HepG2 (cell line): ENCODE results near the gene ZBTB46. TPM values are rescaled to one million over a fixed set of nuclear protein-coding genes. Genes with fewer than 3 reads are reported as not detected.

Experiments
- ATAC-seq: fragments of 200-7000 bp; cut with Tn5 transposase; 3 replicates; pipeline ENCODE4 v1.9.1; 2020; ENCODE audit warnings: mild to moderate bottlenecking, moderate library complexity
- BruUV-seq: library from RNA; stranded (reverse); fragments of 400-500 nt; replicated peaks from 2 replicates; lab custom pipeline; 2021; lab: Mats Ljungman, UMichigan
- CTCF ChIA-PET: fragments of 300-600 bp; formaldehyde crosslinking; extraction: SDS; loops from one replicate; lab custom pipeline; 2021; ENCODE audit warnings: low total read pairs, inconsistent platforms, low intra/inter-chr PET ratio; lab: Yijun Ruan, JAX
- POLR2A ChIA-PET: fragments of 350-600 bp; sonication (Branson Sonifier 250); formaldehyde crosslinking; loops from one replicate; lab custom pipeline; 2020; ENCODE audit warnings: antibody characterized with exemption, inconsistent platforms; lab: Yijun Ruan, JAX
- DNase-seq: peaks from one replicate; pipeline ENCODE4 v3.0.0-alpha.2; 2015; ENCODE audit warnings: low spot score
- FAIRE-seq: peaks from 3 replicates; lab custom pipeline; 2011; peaks lifted over from hg19 to GRCh38; lab: Jason Lieb, UNC
- H2AFZ ChIP-seq: one replicate; pipeline ENCODE4 v1.6.1; 2011; ENCODE audit warnings: low read length, inconsistent platforms
- H3K27ac ChIP-seq: fragments of 300-600 bp; 3 replicates; pipeline ENCODE4 v1.8.0; 2011; ENCODE audit warnings: mixed run types, mild to moderate bottlenecking, mixed read lengths, low read length, inconsistent platforms; ENCODE audit not compliant: insufficient read depth; ENCODE audit errors: extremely low read length
- H3K27me3 ChIP-seq, 2 experiments: fragments of 200-600 bp in 1 of 2; 2 replicates in 1 of 2; 3 replicates in 1 of 2; pipeline versions ENCODE4 v1.6.0 to v1.8.0; 2011; ENCODE audit warnings: low read length in 2 of 2, mild to moderate bottlenecking in 2 of 2, moderate library complexity in 2 of 2, inconsistent platforms in 1 of 2; ENCODE audit not compliant: insufficient read depth in 2 of 2, control insufficient read depth in 1 of 2
- H3K36me3 ChIP-seq, 2 experiments: fragments of 200-600 bp in 1 of 2; replicated peaks in 1 of 2; 2 replicates in 1 of 2; 3 replicates in 1 of 2; pipeline versions ENCODE4 v1.5.1 to v1.8.0; 2011; ENCODE audit warnings: low read length in 2 of 2, inconsistent platforms in 1 of 2; ENCODE audit not compliant: insufficient read depth in 2 of 2, control insufficient read depth in 1 of 2
- H3K4me1 ChIP-seq: 2 replicates; pipeline ENCODE4 v1.5.1; 2012; ENCODE audit warnings: low read length, inconsistent platforms; ENCODE audit not compliant: insufficient read depth
- H3K4me2 ChIP-seq: 2 replicates; pipeline ENCODE4 v1.6.0; 2011; ENCODE audit warnings: low read depth, low read length, inconsistent platforms
- H3K4me3 ChIP-seq, 3 experiments: fragments of 200-600 bp in 1 of 3; sonication (generic), shearing (Covaris generic) in 1 of 3; replicated peaks in 1 of 3; 2 replicates each; pipeline ENCODE4 v1.5.1; 2011 to 2016; ENCODE audit warnings: low read length in 3 of 3, inconsistent platforms in 2 of 3, low read depth in 2 of 3, mild to moderate bottlenecking in 2 of 3, control low read depth in 1 of 3, mixed read lengths in 1 of 3; ENCODE audit not compliant: insufficient read depth in 1 of 3
- H3K79me2 ChIP-seq: one replicate; pipeline ENCODE4 v1.6.1; 2011; ENCODE audit warnings: low read length, inconsistent platforms; ENCODE audit not compliant: insufficient read depth
- H3K9ac ChIP-seq: 2 replicates; pipeline ENCODE4 v1.6.0; 2011; ENCODE audit warnings: mild to moderate bottlenecking, low read depth, low read length, inconsistent platforms; ENCODE audit not compliant: insufficient read depth
- H3K9me3 ChIP-seq: 2 replicates; pipeline ENCODE4 v1.5.1; 2012; ENCODE audit warnings: mild to moderate bottlenecking, low read length
- H4K20me1 ChIP-seq: 2 replicates; pipeline ENCODE4 v1.6.0; 2011; ENCODE audit warnings: inconsistent platforms, mild to moderate bottlenecking, low read length, moderate library complexity; ENCODE audit not compliant: insufficient read depth
- BCL3 ChIP-seq: sonication (generic); formaldehyde crosslinking; IDR thresholded peaks from 2 replicates; pipeline ENCODE4 v1.5.1; 2020; ENCODE audit warnings: mild to moderate bottlenecking, missing genetic modification reagents, moderate library complexity
- CREM ChIP-seq, 2 experiments: sonication (generic) in 1 of 2; formaldehyde crosslinking in 1 of 2; IDR thresholded peaks; 2 replicates each; pipeline versions ENCODE4 v1.4.0 to v1.6.1; 2016 to 2020; ENCODE audit warnings: antibody characterized with exemption in 1 of 2, mild to moderate bottlenecking in 1 of 2, missing genetic modification reagents in 1 of 2
- DZIP1 ChIP-seq: sonication (generic); formaldehyde crosslinking; IDR thresholded peaks from 2 replicates; pipeline ENCODE4 v1.5.0; 2020; ENCODE audit warnings: mild to moderate bottlenecking, missing genetic modification reagents
- ELF1 ChIP-seq: sonication (generic); formaldehyde crosslinking; IDR thresholded peaks from 2 replicates; pipeline ENCODE4 v1.4.0; 2020; ENCODE audit warnings: missing genetic modification reagents
- GABPB1 ChIP-seq: IDR thresholded peaks from 2 replicates; pipeline ENCODE4 v1.6.1; 2016; ENCODE audit warnings: mild to moderate bottlenecking, missing genetic modification reagents, moderate library complexity, missing compliant biosample characterization
- KDM2A ChIP-seq: sonication (generic); formaldehyde crosslinking; IDR thresholded peaks from 2 replicates; pipeline ENCODE4 v1.4.0; 2020; ENCODE audit warnings: low read depth, missing genetic modification reagents, borderline replicate concordance
- KDM3A ChIP-seq: IDR thresholded peaks from 2 replicates; pipeline ENCODE4 v1.6.1; 2018; ENCODE audit warnings: low read depth, missing compliant biosample characterization
- NFYC ChIP-seq: IDR thresholded peaks from 2 replicates; pipeline ENCODE4 v1.6.1; 2016; ENCODE audit warnings: missing genetic modification reagents, missing compliant biosample characterization
- PHF21A ChIP-seq: sonication (generic); formaldehyde crosslinking; IDR thresholded peaks from 2 replicates; pipeline ENCODE4 v1.5.0; 2020; ENCODE audit warnings: mild to moderate bottlenecking, missing genetic modification reagents
- RBM22 ChIP-seq: fragments of 200-400 bp; formaldehyde crosslinking; optimal IDR thresholded peaks from 2 replicates; pipeline ENCODE3; 2017; ENCODE audit warnings: mild to moderate bottlenecking, low read length, moderate library complexity
- RFX3 ChIP-seq: IDR thresholded peaks from 2 replicates; pipeline ENCODE4 v1.6.1; 2016; ENCODE audit warnings: missing biosample characterization, missing genetic modification reagents
- RXRA ChIP-seq: sonication (generic); formaldehyde crosslinking; IDR thresholded peaks from 2 replicates; pipeline ENCODE4 v1.5.1; 2020; ENCODE audit warnings: missing genetic modification reagents
- SALL1 ChIP-seq: sonication (generic); formaldehyde crosslinking; IDR thresholded peaks from 2 replicates; pipeline ENCODE4 v1.8.0; 2022; ENCODE audit warnings: mild to moderate bottlenecking, missing genetic modification reagents
- SAP130 ChIP-seq: IDR thresholded peaks from 2 replicates; pipeline ENCODE4 v1.6.1; 2016; ENCODE audit warnings: low read depth
- U2AF2 ChIP-seq: fragments of 200-400 bp; formaldehyde crosslinking; IDR thresholded peaks from 2 replicates; pipeline ENCODE4 v1.6.1; 2017; ENCODE audit warnings: low read depth, mild to moderate bottlenecking, low read length
- ZFX ChIP-seq: sonication (generic); formaldehyde crosslinking; IDR thresholded peaks from 2 replicates; pipeline ENCODE4 v1.4.0; 2020; ENCODE audit warnings: mild to moderate bottlenecking, low read depth, missing genetic modification reagents, moderate library complexity
- ZNF280B ChIP-seq: sonication (generic); formaldehyde crosslinking; IDR thresholded peaks from 2 replicates; pipeline ENCODE4 v1.5.0; 2020; ENCODE audit warnings: missing genetic modification reagents, mild to moderate bottlenecking, borderline replicate concordance
- ZSCAN29 ChIP-seq: sonication (generic); formaldehyde crosslinking; conservative IDR thresholded peaks from 2 replicates; pipeline ENCODE4 v1.4.0; 2020; ENCODE audit warnings: mild to moderate bottlenecking, missing genetic modification reagents
- WGBS: methylation state at CpG from one replicate; pipeline ENCODE4 v1.1.6; 2017; ENCODE audit warnings: low lambda C conversion rate; 5-methylcytosine and 5-hydroxymethylcytosine counted together
- in situ Hi-C: cut with HindIII; loops from 2 replicates; pipeline ENCODE4 v1.10.0; 2017; ENCODE audit warnings: low pct_unique_long_range_greater_than_20kb; ENCODE audit not compliant: extremely low pct_ligation_motif_present
- intact Hi-C: fragments of 100-400 bp; cut with micrococcal nuclease; formaldehyde crosslinking; loops from one replicate; pipeline ENCODE4 v1.10.0; 2022; ENCODE audit not compliant: unreplicated experiment
- polyA plus RNA-seq, 8 experiments: library from polyadenylated mRNA; depleted of rRNA in 3 of 8; stranded (reverse) in 7 of 8; unstranded in 1 of 8; fragments of >200 nt; fragmentation: Illumina TruSeq in 4 of 8; extraction: Trizol in 4 of 8; gene quantifications; 2 replicates each; pipeline versions ENCODE4 v1.2.1 to v1.2.3, GENCODE V29; 2011 to 2016; ENCODE audit warnings: low read depth in 4 of 8, missing spikeins in 1 of 8, mixed read lengths in 1 of 8; ENCODE audit not compliant: insufficient read depth in 1 of 8
- total RNA-seq, 5 experiments: library from RNA; depleted of rRNA; stranded (reverse); fragments of >200 nt; fragmentation: Illumina TruSeq; extraction: Trizol; gene quantifications; 2 replicates each; pipeline ENCODE4 v1.2.3, GENCODE V29; 2016; ENCODE audit warnings: low read depth in 1 of 5

The ZBTB46 gene
- total and polyA plus RNA-seq, 2 of the 13 experiments (the other 11 are each of a cell fraction or from before 2014, with no cell fraction given): 1.6 to 13.5 TPM

- 53% methylated on average over 10 of the region's 21 CpGs for WGBS
- ATAC-seq: peak; percentile 81
- CTCF ChIA-PET: interaction anchor here (0.6 kb wide), 1 partner anchor 16 kb away, joined by 3 read pairs; no protein-coding TSS in a partner anchor
- TF ChIP-seq NFYC (CRISPR knock-in tag) (peak; percentile 95), KDM3A (CRISPR knock-in tag) (0 out of 2 replicates have a peak, but pooled peaks have one; percentile 54), SAP130 (CRISPR knock-in tag) (peak; percentile 46), DZIP1 (CRISPR knock-in tag) (peak; percentile 90; the same call in 1 of the 2 replicates), GABPB1 (CRISPR knock-in tag) (peak; percentile 47; the same call in 1 of the 2 replicates), RBM22 (peak; percentile 85), PHF21A (CRISPR knock-in tag) (0 out of 2 replicates have a peak, but pooled peaks have one; percentile 28), ZSCAN29 (CRISPR knock-in tag) (no peak), CREM (IDR thresholded peaks at IDR 0.05) (0 out of 2 replicates have a peak, but pooled peaks have one; percentile 21), CREM (CRISPR knock-in tag; IDR thresholded peaks at IDR 0.05) (no peak), ZFX (CRISPR knock-in tag) (peak; percentile 46; the same call in 1 of the 2 replicates), RFX3 (CRISPR knock-in tag) (peak; percentile 98), ZNF280B (CRISPR knock-in tag) (peak; percentile 76; the same call in 1 of the 2 replicates), RXRA (CRISPR knock-in tag) (peak; percentile 69; the same call in 1 of the 2 replicates), BCL3 (CRISPR knock-in tag) (no peak), ELF1 (CRISPR knock-in tag) (peak; percentile 23; the same call in 1 of the 2 replicates), SALL1 (CRISPR knock-in tag) (peak; percentile 43; the same call in 1 of the 2 replicates), U2AF2 (0 out of 2 replicates have a peak, but pooled peaks have one; percentile 85), KDM2A (no peak; the same call in 1 of the 2 replicates)
Measured at GRCh38 chr20:63835021-63835858, 4.2 kb upstream of the ZBTB46 start.

More at GRCh38 chr20:63835021-63835858, 4.2 kb upstream of the ZBTB46 start:
- Histone ChIP-seq H3K4me2 (peak overlapping the region; percentile 52), H3K36me3 (no peaks in the 10 kb centered on the region), H3K27ac (no peak overlapping the region), H4K20me1 (no peaks in the 10 kb centered on the region), H3K4me3 (peak overlapping the region in 1 of 3 experiments; percentile 41; a peak in 1 of 6 replicates), H3K9ac (no peak overlapping the region), H3K27me3 (peaks cover 20 to 49% of the 10 kb centered on the region in 2 experiments), H2AFZ (no peak overlapping the region), H3K4me1 (peaks cover 60% of the 10 kb centered on the region), H3K9me3 (no peaks in the 10 kb centered on the region), H3K79me2 (no peaks in the 10 kb centered on the region)
- POLR2A ChIA-PET: interaction anchor here (0.6 to 1.0 kb wide), 4 partner anchors 18 to 30 kb away, joined by 3 to 6 read pairs (median 4); partner anchors contain the start of gene TPD52L2
- intact Hi-C loops: loop anchor here (1.0 kb wide), 1 partner anchor 12 kb away; no protein-coding TSS in a partner anchor
- in situ Hi-C loops: no loop called here
- DNase-seq (peak; percentile 96), FAIRE-seq (peak; percentile 93)
- BruUV-seq: no TSS peak
